ENCODE measurements around the gene PHC3. TPM values are rescaled to one million over a fixed set of nuclear protein-coding genes. Genes with fewer than 3 reads are reported as not detected.

The PHC3 gene
- total RNA-seq, 2 donors from 2014 or later, result 34.5 to 100 TPM

- intact Hi-C loops (cut with DNase I), result no loop called here
- H3K36me3 ChIP-seq, result peaks cover 0 to 2% of the 10 kb centered on the region in 2 donors
Measured at GRCh38 chr3:170111147-170111771, 70.3 kb downstream of the PHC3 start.

DNA sequence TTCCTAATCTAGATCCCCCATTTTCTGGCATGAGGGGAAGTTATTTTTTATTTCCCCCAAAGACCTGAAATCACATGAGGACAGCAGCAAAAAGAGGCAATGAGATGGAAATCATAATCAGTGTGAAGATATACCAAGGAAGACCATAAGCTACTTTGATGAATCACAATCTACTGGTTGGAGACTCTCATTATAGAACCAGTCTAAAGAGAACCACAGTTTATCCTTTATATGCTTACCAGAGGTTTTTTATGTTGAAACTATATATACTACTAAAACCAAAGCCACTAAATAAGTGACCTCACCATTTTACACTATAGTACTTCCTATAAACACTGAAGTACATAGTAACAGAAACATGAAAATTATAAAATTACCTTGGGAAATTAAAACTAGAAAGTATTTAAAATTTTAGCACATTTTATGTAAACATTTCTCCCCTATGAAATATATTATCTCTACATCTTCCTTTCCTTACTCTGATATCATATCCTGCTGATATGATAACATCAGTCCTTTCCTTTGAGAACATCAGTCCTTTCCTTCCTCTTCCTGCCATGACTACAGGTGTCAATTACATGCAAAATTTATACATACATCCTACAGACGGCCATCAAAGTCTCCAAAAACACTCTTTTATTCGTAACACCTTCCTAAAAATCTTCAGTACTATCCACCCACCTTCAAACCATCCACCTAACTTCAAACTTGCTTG lies 71.8 kb downstream of the PHC3 start:
- Histone ChIP-seq H3K9me3 (no peaks in the 10 kb centered on the region), H3K27ac (no peak overlapping the region), H3K4me1 (replicated peaks) (no peaks in the 10 kb centered on the region), H3K4me3 (no peak overlapping the region), H3K36me3 (no peaks in the 10 kb centered on the region), H3K27me3 (replicated peaks; ENCODE audit: insufficient read depth) (no peaks in the 10 kb centered on the region)
- intact Hi-C loops (cut with DNase I), result no loop called here
- TF ChIP-seq POLR2A (IDR thresholded peaks at IDR 0.05) (no peak), CTCF (IDR thresholded peaks at IDR 0.05) (no peak)
- 95% methylated on average over 2 of the region's 2 CpGs for WGBS
- DNase-seq (ENCODE audit: low spot score), result no peak

More at GRCh38 chr3:170111147-170111771, 70.3 kb downstream of the PHC3 start:
- H3K27ac ChIP-seq, result no peak overlapping the region
- H3K4me1 ChIP-seq (replicated peaks), result no peaks in the 10 kb centered on the region
- no peak for DNase-seq (ENCODE audit: low spot score)
- no peaks in the 10 kb centered on the region for H3K27me3 ChIP-seq (replicated peaks; ENCODE audit: insufficient read depth)
- 89% methylated on average over 9 of the region's 9 CpGs for WGBS
- H3K4me3 ChIP-seq, result no peak overlapping the region
- no peaks in the 10 kb centered on the region for H3K9me3 ChIP-seq
- TF ChIP-seq POLR2A (IDR thresholded peaks at IDR 0.05) (no peak), POLR2AphosphoS5 (IDR thresholded peaks at IDR 0.05) (no peak), CTCF (IDR thresholded peaks at IDR 0.05) (no peak)

DNA sequence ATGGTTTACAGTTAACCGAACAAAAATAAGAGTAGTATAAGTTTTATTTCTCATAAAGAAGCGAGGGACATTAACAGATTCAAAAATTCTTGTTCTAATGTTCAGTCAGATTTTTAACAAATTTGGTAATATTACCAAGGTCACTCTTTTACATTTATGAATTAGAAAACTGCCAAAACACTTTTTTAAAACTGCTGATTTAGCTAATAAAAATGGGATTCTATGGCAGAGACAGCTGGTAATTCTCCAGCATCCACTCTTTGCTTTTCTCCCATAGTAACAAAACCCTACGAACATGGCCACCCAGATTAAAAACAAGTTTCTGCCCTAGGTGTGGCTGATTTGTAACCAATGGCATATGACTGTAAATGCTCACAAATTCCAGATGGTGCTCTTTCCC lies 72.6 kb downstream of the PHC3 start:
- WGBS, result 92% methylated on average over 3 of the region's 3 CpGs
- H3K4me3 ChIP-seq, result no peak overlapping the region
- TF ChIP-seq POLR2AphosphoS5 (IDR thresholded peaks at IDR 0.05) (no peak), POLR2A (IDR thresholded peaks at IDR 0.05) (no peak), CTCF (IDR thresholded peaks at IDR 0.05) (no peak)
- H3K9me3 ChIP-seq, result no peaks in the 10 kb centered on the region
- no peak for DNase-seq (ENCODE audit: low spot score)
- no peaks in the 10 kb centered on the region for H3K36me3 ChIP-seq
- H3K27me3 ChIP-seq (replicated peaks; ENCODE audit: insufficient read depth), result no peaks in the 10 kb centered on the region
- intact Hi-C loops (cut with DNase I), result no loop called here
- H3K27ac ChIP-seq, result no peak overlapping the region
- H3K4me1 ChIP-seq (replicated peaks), result no peaks in the 10 kb centered on the region

DNA sequence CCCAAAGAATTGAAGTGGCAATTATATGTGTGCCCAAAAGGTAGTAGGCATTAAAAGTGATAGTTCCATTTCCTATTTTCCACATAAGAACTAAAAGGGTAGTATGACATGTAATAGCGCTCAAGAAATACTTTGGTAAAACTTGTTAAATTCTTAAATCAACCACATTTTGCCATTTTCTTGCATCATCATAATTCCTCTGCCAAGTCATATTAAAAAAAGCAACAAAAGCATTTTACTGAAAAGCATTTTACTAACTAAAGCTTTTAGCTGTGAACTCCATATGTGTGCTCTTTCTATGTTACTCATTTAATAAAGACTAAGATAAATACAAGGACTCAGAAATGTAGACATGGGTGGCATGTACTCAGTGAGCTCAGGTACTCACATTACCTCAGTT lies 73.6 kb downstream of the PHC3 start:
- intact Hi-C loops (cut with DNase I), result no loop called here
- no peak for DNase-seq (ENCODE audit: low spot score)

More for the DNA sequence above, 73.6 kb downstream of the PHC3 start:
- Histone ChIP-seq H3K4me1 (replicated peaks) (no peaks in the 10 kb centered on the region), H3K9me3 (no peaks in the 10 kb centered on the region), H3K27ac (no peak overlapping the region), H3K4me3 (no peak overlapping the region), H3K27me3 (replicated peaks; ENCODE audit: insufficient read depth) (no peaks in the 10 kb centered on the region), H3K36me3 (no peaks in the 10 kb centered on the region)
- 96% methylated on average over 1 of the region's 1 CpG for WGBS
- TF ChIP-seq POLR2AphosphoS5 (IDR thresholded peaks at IDR 0.05) (no peak), POLR2A (IDR thresholded peaks at IDR 0.05) (no peak), CTCF (IDR thresholded peaks at IDR 0.05) (no peak)
